Endothelial cell of umbilical vein (primary cell): ENCODE data around the gene CEACAM16. TPM values are rescaled to one million over a fixed set of nuclear protein-coding genes. Genes with fewer than 3 reads are reported as not detected.

ENCODE experiments used
- BruUV-seq: library from RNA; stranded (reverse); fragments of 400-500 nt; replicated peaks from 2 replicates; lab custom pipeline; 2021; lab: Mats Ljungman, UMichigan
- CTCF ChIA-PET: fragments of 300-600, 350-600 bp; sonication (Branson Sonifier 250); formaldehyde crosslinking; loops from one replicate; lab custom pipeline; 2021; ENCODE audit warnings: antibody characterized with exemption, inconsistent platforms; lab: Charles Lee
- POLR2A ChIA-PET: fragments of 300-600, 350-600 bp; sonication (Branson Sonifier 250); formaldehyde crosslinking; loops from one replicate; lab custom pipeline; 2021; ENCODE audit warnings: antibody characterized with exemption, inconsistent platforms; lab: Charles Lee
- DNase-seq: peaks from one replicate; pipeline ENCODE4 v3.0.0-alpha.2; 2011; ENCODE audit warnings: low read depth, low spot score
- FAIRE-seq: peaks from 2 replicates; lab custom pipeline; 2011; peaks lifted over from hg19 to GRCh38; lab: Jason Lieb, UNC
- H2AFZ ChIP-seq: 2 replicates; pipeline ENCODE4 v1.6.0; 2012; ENCODE audit warnings: low read depth, low read length, control low read depth, inconsistent platforms
- H3K27ac ChIP-seq: 2 replicates; pipeline ENCODE4 v1.5.1; 2011; ENCODE audit warnings: low read depth, mild to moderate bottlenecking, control low read depth, low read length, moderate library complexity; ENCODE audit not compliant: insufficient read depth
- H3K27me3 ChIP-seq, 2 experiments: 2 replicates each; pipeline versions ENCODE4 v1.6.0 to v1.6.1; 2011; ENCODE audit warnings: low read length in 2 of 2, mixed read lengths in 1 of 2; ENCODE audit not compliant: control insufficient read depth in 2 of 2, insufficient read depth in 2 of 2
- H3K36me3 ChIP-seq, 2 experiments: 2 replicates in 1 of 2; 3 replicates in 1 of 2; pipeline ENCODE4 v1.5.1; 2011; ENCODE audit warnings: low read length in 2 of 2, mild to moderate bottlenecking in 1 of 2, moderate library complexity in 1 of 2; ENCODE audit not compliant: control insufficient read depth in 2 of 2, insufficient read depth in 2 of 2; ENCODE audit errors: extremely low read depth in 1 of 2
- H3K4me1 ChIP-seq: 3 replicates; pipeline ENCODE4 v1.5.1; 2011; ENCODE audit warnings: mild to moderate bottlenecking, low read length; ENCODE audit not compliant: control insufficient read depth, insufficient read depth; ENCODE audit errors: extremely low read depth
- H3K4me2 ChIP-seq: 2 replicates; pipeline ENCODE4 v1.6.1; 2011; ENCODE audit warnings: low read length, control low read depth, mixed read lengths; ENCODE audit not compliant: insufficient read depth
- H3K4me3 ChIP-seq, 3 experiments: fragments of 200-600 bp in 1 of 3; sonication (generic), shearing (Covaris generic) in 1 of 3; replicated peaks in 1 of 3; 2 replicates each; pipeline ENCODE4 v1.5.1; 2011 to 2016; ENCODE audit warnings: control low read depth in 3 of 3, low read length in 3 of 3, mild to moderate bottlenecking in 2 of 3, inconsistent platforms in 1 of 3, low read depth in 1 of 3, moderate library complexity in 1 of 3; ENCODE audit not compliant: insufficient read depth in 1 of 3
- H3K79me2 ChIP-seq: 2 replicates; pipeline ENCODE4 v1.6.0; 2012; ENCODE audit warnings: low read length, inconsistent platforms; ENCODE audit not compliant: control insufficient read depth, insufficient read depth
- H3K9ac ChIP-seq: replicated peaks from 2 replicates; pipeline ENCODE3; 2011; ENCODE audit warnings: low read length, control low read depth; ENCODE audit not compliant: insufficient read depth; ENCODE audit errors: extremely low read depth
- H3K9me1 ChIP-seq: replicated peaks from 3 replicates; pipeline ENCODE4 v1.6.0; 2011; ENCODE audit warnings: mild to moderate bottlenecking, low read length; ENCODE audit not compliant: control insufficient read depth, insufficient read depth; ENCODE audit errors: extremely low read depth
- H3K9me3 ChIP-seq: replicated peaks from 2 replicates; pipeline ENCODE4 v1.5.1; 2012; ENCODE audit warnings: low read length, inconsistent platforms; ENCODE audit not compliant: control insufficient read depth, insufficient read depth
- H4K20me1 ChIP-seq: replicated peaks from 2 replicates; pipeline ENCODE3; 2011; ENCODE audit warnings: mild to moderate bottlenecking, low read length; ENCODE audit not compliant: control insufficient read depth, insufficient read depth; ENCODE audit errors: extremely low read depth
- CTCF ChIP-seq, 2 donors: IDR thresholded peaks; 1 replicate in 1 of 2; 2 replicates in 1 of 2; pipeline ENCODE4 v1.5.1; 2011; ENCODE audit warnings: low read length in 2 of 2, mild to moderate bottlenecking in 2 of 2, moderate library complexity in 2 of 2, control low read depth in 1 of 2, inconsistent platforms in 1 of 2, low read depth in 1 of 2; ENCODE audit not compliant: insufficient read depth in 1 of 2; ENCODE audit errors: extremely low read depth in 1 of 2
- EZH2 ChIP-seq: IDR thresholded peaks from 2 replicates; pipeline ENCODE4 v1.6.1; 2012; ENCODE audit warnings: borderline replicate concordance, low read depth, mild to moderate bottlenecking, moderate library complexity, low read length, inconsistent platforms; ENCODE audit not compliant: severe bottlenecking
- FOS ChIP-seq: IDR thresholded peaks from 2 replicates; pipeline ENCODE4 v1.6.1; 2011; ENCODE audit warnings: mild to moderate bottlenecking, low read length, moderate library complexity, borderline replicate concordance; ENCODE audit not compliant: insufficient read depth
- GATA2 ChIP-seq: IDR thresholded peaks from 2 replicates; pipeline ENCODE4 v1.7.0; 2011; ENCODE audit warnings: low read depth, mild to moderate bottlenecking, moderate library complexity, mixed read lengths, low read length; ENCODE audit not compliant: insufficient read length, insufficient read depth
- JUN ChIP-seq: IDR thresholded peaks from 2 replicates; pipeline ENCODE4 v1.6.1; 2011; ENCODE audit warnings: borderline replicate concordance, low read depth; ENCODE audit not compliant: insufficient read length, insufficient read depth
- MAX ChIP-seq: IDR thresholded peaks from 2 replicates; pipeline ENCODE4 v1.6.1; 2011; ENCODE audit not compliant: insufficient read depth, insufficient read length
- MYC ChIP-seq: IDR thresholded peaks from one replicate; pipeline ENCODE4 v1.6.1; 2011; ENCODE audit warnings: mild to moderate bottlenecking, low read depth, low read length
- POLR2A ChIP-seq: IDR thresholded peaks from 2 replicates; pipeline ENCODE4 v1.6.1; 2012; ENCODE audit warnings: low read depth, mild to moderate bottlenecking, control low read depth, low read length
- POLR2AphosphoS5 ChIP-seq: IDR thresholded peaks from 2 replicates; pipeline ENCODE4 v1.6.1; 2012; ENCODE audit warnings: low read depth, mild to moderate bottlenecking, control low read depth, low read length, moderate library complexity; ENCODE audit not compliant: insufficient read depth
- dilution Hi-C: fragments of 300-500 bp; cut with MboI; formaldehyde crosslinking; loops from one replicate; pipeline ENCODE4 v1.15.0; 2019; ENCODE audit warnings: low sequenced_read_pairs; ENCODE audit not compliant: extremely low pct_ligation_motif_present
- intact Hi-C: fragments of 100-400 bp; cut with micrococcal nuclease; formaldehyde crosslinking; loops from one replicate; pipeline ENCODE4 v1.10.0; 2022
- polyA plus RNA-seq, 4 experiments: library from polyadenylated mRNA; depleted of rRNA in 3 of 4; stranded (reverse) in 3 of 4; unstranded in 1 of 4; fragments of >200 nt; gene quantifications; 2 replicates each; pipeline versions ENCODE4 v1.2.1 to v1.2.3, GENCODE V29; 2011 to 2012; ENCODE audit warnings: missing spikeins in 1 of 4
- total RNA-seq: library from RNA; stranded (reverse); gene quantifications from 2 replicates; pipeline ENCODE4 v1.2.3, GENCODE V29; 2021

Gene CEACAM16
- total and polyA plus RNA-seq, 2 donors (not counting 3 experiments of a cell fraction or from before 2014, with no cell fraction given) = not detected

GRCh38 chr19:44700547-44700946, 1.6 kb downstream of the CEACAM16 start:
- H2AFZ ChIP-seq = no peak overlapping the region
- peaks cover under 1% of the 10 kb centered on the region for H3K4me1 ChIP-seq
- ChIA-PET CTCF (interaction anchor here (1.5 kb wide), 1 partner anchor 130 kb away, joined by 4 read pairs; no protein-coding TSS in a partner anchor), POLR2A (no interaction called here)
- no TSS peak for BruUV-seq
- no peak overlapping the region for H3K27ac ChIP-seq
- no peak overlapping the region for H3K9ac ChIP-seq
- H3K9me1 ChIP-seq = no peaks in the 10 kb centered on the region
- no peaks in the 10 kb centered on the region for H3K36me3 ChIP-seq
- no peaks in the 10 kb centered on the region for H3K79me2 ChIP-seq
- dilution Hi-C loops = no loop called here
- H3K4me3 ChIP-seq = no peak overlapping the region
- H3K4me2 ChIP-seq = no peak overlapping the region
- H4K20me1 ChIP-seq = no peaks in the 10 kb centered on the region
- TF ChIP-seq MAX (no peak), FOS (no peak), POLR2AphosphoS5 (no peak), GATA2 (no peak), JUN (no peak), EZH2 (no peak), MYC (no peak), CTCF (IDR thresholded peaks at IDR 0.05; ENCODE audit: extremely low read depth in 1 of 2, insufficient read depth in 1 of 2, low read depth in 1 of 2, low read length in 2 of 2) (no peak), POLR2A (no peak)
- no peaks in the 10 kb centered on the region for H3K27me3 ChIP-seq
- intact Hi-C loops = no loop called here
- FAIRE-seq (no peak), DNase-seq (no peak)
- no peaks in the 10 kb centered on the region for H3K9me3 ChIP-seq
